HG02571 (cell line): Measurements from ENCODE around the gene HMGCLL1.

Experiments used
- ATAC-seq: cut with Tn5 transposase; IDR thresholded peaks from one replicate; pipeline ENCODE4 v1.9.1; 2021; ENCODE audit warnings: mild to moderate bottlenecking, moderate library complexity; ENCODE audit not compliant: unreplicated experiment

HMGCLL1 gene

GRCh38 chr6:55578537-55579363, at the start of gene HMGCLL1:
TSS of gene HMGCLL1 (minus strand) at chr6:55579192. CDS start at chr6:55579055, 137 bp downstream.
- ATAC-seq: no peak

GRCh38 chr6:55621993-55622392, 43.0 kb upstream of the HMGCLL1 start:
- no peak for ATAC-seq

DNA sequence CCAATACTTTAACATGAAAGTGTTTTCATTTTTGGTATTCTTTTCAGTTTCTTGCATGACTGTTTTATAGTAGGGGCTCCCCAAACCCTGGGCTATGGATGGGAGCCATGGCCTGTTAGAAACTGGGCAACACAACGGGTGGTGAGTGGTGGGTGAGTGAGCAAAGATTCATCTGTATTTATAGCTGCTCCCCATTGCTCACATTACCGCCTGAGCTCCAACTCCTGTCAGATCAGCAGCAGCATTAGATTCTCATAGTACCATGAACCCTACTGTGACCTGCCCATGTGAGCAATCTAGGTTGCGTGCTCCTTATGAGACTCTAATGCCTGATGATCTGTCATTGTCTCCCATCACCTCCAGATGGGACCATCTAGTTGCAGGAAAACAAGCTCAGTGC, 42.3 kb upstream of the HMGCLL1 start:
- no peak for ATAC-seq

- no peak for ATAC-seq
Observed at GRCh38 chr6:55617272-55617671, 38.3 kb upstream of the HMGCLL1 start.

DNA sequence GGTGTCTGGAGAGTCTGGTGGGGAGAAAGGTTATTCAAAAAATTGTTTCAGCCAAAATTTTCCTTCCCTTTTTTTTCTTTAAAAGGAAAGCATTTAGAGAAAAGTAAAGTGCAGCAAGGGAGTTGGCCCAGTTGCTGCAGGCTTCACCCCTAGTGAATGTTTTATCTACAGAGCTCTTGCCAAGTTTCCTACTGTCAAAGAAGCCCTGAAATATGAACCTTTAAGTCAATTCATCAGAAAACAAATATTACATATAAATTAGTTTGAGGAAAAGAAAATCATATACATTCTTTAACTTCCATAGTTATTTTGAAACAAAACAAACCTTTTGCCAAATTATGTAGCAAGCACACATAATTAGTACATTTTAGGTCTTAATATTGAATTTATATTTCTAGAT, 25.0 kb upstream of the HMGCLL1 start:
- ATAC-seq: no peak

- ATAC-seq: no peak
Observed at GRCh38 chr6:55601120-55601519, 22.1 kb upstream of the HMGCLL1 start.

- no peak for ATAC-seq
Observed at GRCh38 chr6:55594442-55594841, 15.4 kb upstream of the HMGCLL1 start.

GRCh38 chr6:55584654-55585354, 5.8 kb upstream of the HMGCLL1 start:
- ATAC-seq: no peak

DNA sequence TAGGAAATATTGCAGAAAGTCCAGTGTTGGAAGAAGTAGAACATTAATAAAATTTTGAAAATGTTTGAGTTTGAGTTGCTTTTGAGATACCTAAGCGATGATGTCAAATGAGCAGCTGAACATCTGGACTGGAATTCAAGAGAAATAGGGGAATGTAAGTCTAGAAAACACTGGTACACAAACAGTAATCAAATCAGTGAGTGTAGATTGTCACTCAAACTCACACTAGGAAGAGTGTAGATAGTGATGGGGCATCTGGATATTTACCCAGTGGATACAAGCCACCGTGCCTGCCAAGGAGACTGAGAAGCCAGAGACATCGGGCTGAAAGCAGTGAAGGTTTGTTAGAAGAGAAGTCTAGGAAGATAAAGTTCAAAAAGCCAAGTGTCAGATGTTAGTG, 2.2 kb downstream of the HMGCLL1 start:
- no peak for ATAC-seq

GRCh38 chr6:55574556-55574955, 4.4 kb downstream of the HMGCLL1 start:
- ATAC-seq: no peak

DNA sequence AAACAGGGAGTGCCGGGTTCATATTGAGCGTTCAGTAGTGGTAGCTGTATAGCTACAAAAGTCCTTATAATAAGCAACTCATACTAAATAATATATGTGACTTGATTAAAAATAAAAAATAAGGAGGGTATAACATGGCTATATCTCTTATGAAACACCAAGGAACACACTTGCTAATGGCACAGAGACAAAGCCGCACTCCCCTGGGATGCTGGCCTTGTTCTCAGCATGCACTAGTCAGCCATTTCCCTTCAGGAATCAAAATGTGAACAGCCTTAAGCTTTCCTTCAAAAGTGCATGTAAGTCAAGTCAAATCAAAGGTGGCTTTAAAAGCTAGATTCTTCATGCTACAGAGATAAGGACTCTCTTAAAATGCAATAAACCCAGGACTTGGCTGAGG, 9.4 kb downstream of the HMGCLL1 start:
- ATAC-seq: no peak

- ATAC-seq: no peak
Observed at GRCh38 chr6:55568808-55569439, 10.1 kb downstream of the HMGCLL1 start.

DNA sequence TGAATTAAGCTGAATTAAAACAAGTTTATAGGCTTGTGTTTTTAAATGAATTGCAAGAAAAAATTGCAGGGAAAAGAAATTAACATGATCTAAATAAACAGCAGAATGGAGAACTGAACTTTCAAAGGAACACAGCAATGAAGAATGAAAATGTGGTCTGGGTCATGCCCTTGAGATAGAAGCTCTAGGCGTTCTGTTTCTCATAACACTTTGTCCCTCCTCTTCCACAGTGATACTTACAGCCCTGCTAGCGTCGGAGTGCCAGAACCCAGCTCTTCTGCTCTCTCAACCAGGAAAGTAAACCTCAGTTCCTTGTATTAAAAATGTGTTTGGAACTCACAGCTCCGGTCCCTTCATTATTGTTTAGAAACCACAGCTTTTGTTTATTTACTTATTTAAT, 11.4 kb downstream of the HMGCLL1 start:
- no peak for ATAC-seq

DNA sequence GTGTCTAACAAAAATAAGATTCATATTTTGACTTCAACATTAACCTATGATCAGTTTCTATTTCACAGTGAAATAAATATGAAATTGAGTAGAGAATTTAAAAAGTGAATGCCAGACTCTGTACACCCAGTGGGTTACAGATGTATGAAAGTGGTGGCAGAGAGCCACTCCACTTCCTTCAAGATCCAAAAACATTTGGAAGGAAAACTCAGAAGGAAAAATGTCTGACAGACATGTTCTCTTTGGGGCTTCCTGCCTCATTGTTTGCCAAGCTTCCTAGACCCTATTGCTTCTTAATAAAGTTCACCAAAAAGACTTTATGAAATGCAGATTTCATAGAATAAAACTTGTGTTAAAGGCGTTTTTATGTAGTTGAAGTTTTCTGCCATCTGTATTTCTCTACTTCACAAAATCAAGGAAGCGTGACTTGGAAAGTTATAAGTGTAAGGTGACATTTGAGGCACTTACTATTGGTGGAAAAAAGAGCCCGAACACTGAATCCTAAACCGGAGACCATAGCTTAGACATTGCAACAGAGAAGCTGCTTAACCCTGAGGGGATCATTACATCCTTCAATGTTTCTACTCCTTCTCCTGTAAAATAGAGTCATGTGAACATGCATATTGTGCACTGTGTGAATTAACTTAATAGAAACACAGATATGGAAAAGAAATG, 12.8 kb downstream of the HMGCLL1 start:
- no peak for ATAC-seq

- no peak for ATAC-seq
Observed at GRCh38 chr6:55562318-55562717, 16.7 kb downstream of the HMGCLL1 start.

GRCh38 chr6:55560290-55560885, 18.6 kb downstream of the HMGCLL1 start:
- ATAC-seq: no peak

DNA sequence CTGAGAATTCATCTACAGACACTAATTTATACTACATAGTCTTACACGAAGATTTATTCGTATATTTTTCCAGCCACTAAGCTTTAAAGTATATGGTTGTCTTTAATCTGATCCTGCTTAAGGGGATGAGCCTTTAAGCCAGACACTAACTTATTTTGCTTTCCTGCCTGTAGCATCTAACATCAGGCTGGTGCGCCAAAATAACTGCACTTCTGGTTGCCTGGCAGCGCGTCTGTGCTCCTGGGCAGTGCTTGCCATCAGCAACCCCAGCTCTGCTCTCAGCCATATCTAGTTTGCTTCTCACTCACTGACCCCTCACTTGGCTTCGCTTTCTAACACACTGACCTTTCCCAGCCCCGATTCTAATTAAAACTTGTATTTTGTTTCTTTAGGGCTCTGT, 21.8 kb downstream of the HMGCLL1 start:
- no peak for ATAC-seq

GRCh38 chr6:55545791-55546190, 33.2 kb downstream of the HMGCLL1 start:
- ATAC-seq: no peak

- no peak for ATAC-seq
Observed at GRCh38 chr6:55543633-55544309, 35.2 kb downstream of the HMGCLL1 start.

- ATAC-seq: no peak
Observed at GRCh38 chr6:55541024-55541423, 38.0 kb downstream of the HMGCLL1 start.
